ENCODE measurements around the gene MEMO1. TPM values are rescaled to one million over a fixed set of nuclear protein-coding genes. Genes with fewer than 3 reads are reported as not detected.

Gene MEMO1
- total RNA-seq, 1 experiment from 2014 or later: 44.4 TPM

GRCh38 chr2:31987454-31988220 lies 23.2 kb downstream of the MEMO1 start:
- TF ChIP-seq ZNF121 (CRISPR knock-in tag; IDR thresholded peaks at IDR 0.05) (no peak), NR1H2 (CRISPR knock-in tag; IDR thresholded peaks at IDR 0.05) (no peak), ETV6 (CRISPR knock-in tag; IDR thresholded peaks at IDR 0.05) (no peak), ZNF263 (CRISPR knock-in tag; IDR thresholded peaks at IDR 0.05; ENCODE audit: low read depth) (no peak), NFATC4 (CRISPR knock-in tag; IDR thresholded peaks at IDR 0.05) (no peak), CREB1 (CRISPR knock-in tag; IDR thresholded peaks at IDR 0.05) (no peak), ZNF671 (CRISPR knock-in tag; IDR thresholded peaks at IDR 0.05) (no peak)
- TF ChIP-seq, protein P1, sequence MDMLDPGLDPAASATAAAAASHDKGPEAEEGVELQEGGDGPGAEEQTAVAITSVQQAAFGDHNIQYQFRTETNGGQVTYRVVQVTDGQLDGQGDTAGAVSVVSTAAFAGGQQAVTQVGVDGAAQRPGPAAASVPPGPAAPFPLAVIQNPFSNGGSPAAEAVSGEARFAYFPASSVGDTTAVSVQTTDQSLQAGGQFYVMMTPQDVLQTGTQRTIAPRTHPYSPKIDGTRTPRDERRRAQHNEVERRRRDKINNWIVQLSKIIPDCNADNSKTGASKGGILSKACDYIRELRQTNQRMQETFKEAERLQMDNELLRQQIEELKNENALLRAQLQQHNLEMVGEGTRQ (CRISPR knock-in tag; IDR thresholded peaks at IDR 0.05): no peak
- TF ChIP-seq, protein P2, sequence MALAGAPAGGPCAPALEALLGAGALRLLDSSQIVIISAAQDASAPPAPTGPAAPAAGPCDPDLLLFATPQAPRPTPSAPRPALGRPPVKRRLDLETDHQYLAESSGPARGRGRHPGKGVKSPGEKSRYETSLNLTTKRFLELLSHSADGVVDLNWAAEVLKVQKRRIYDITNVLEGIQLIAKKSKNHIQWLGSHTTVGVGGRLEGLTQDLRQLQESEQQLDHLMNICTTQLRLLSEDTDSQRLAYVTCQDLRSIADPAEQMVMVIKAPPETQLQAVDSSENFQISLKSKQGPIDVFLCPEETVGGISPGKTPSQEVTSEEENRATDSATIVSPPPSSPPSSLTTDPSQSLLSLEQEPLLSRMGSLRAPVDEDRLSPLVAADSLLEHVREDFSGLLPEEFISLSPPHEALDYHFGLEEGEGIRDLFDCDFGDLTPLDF (CRISPR knock-in tag; IDR thresholded peaks at IDR 0.05): no peak
- Mint-ChIP-seq H3K4me1 (peaks cover 10% of the 10 kb centered on the region), H3K4me3 (no peak overlapping the region), H3K36me3 (no peaks in the 10 kb centered on the region), H3K9me3 (no peaks in the 10 kb centered on the region), H3K27ac (no peak overlapping the region), H3K27me3 (ENCODE audit: low read depth) (no peaks in the 10 kb centered on the region)
- ATAC-seq (no peak), DNase-seq (ENCODE audit: low spot score) (no peak)
- POLR2A ChIA-PET: no interaction called here
- CTCF ChIA-PET: no interaction called here

- no peaks in the 10 kb centered on the region for H3K27me3 Mint-ChIP-seq (ENCODE audit: low read depth)
- no peaks in the 10 kb centered on the region for H3K9me3 Mint-ChIP-seq
- H3K4me3 Mint-ChIP-seq: no peak overlapping the region
- ChIA-PET POLR2A (no interaction called here), CTCF (no interaction called here)
- no peak for TF ChIP-seq GABPB1 (CRISPR knock-in tag; IDR thresholded peaks at IDR 0.05)
- no peak for TF ChIP-seq TEAD1 (CRISPR knock-in tag; IDR thresholded peaks at IDR 0.05)
- TF ChIP-seq EMX1 (CRISPR knock-in tag; IDR thresholded peaks at IDR 0.05): no peak
- TF ChIP-seq NFYB (CRISPR knock-in tag; conservative IDR thresholded peaks at IDR 0.05; ENCODE audit: low read depth): no peak
- TF ChIP-seq, protein P1 (CRISPR knock-in tag; IDR thresholded peaks at IDR 0.05): no peak
- TF ChIP-seq ATF1 (CRISPR knock-in tag; IDR thresholded peaks at IDR 0.05): no peak
- TF ChIP-seq, protein P3, sequence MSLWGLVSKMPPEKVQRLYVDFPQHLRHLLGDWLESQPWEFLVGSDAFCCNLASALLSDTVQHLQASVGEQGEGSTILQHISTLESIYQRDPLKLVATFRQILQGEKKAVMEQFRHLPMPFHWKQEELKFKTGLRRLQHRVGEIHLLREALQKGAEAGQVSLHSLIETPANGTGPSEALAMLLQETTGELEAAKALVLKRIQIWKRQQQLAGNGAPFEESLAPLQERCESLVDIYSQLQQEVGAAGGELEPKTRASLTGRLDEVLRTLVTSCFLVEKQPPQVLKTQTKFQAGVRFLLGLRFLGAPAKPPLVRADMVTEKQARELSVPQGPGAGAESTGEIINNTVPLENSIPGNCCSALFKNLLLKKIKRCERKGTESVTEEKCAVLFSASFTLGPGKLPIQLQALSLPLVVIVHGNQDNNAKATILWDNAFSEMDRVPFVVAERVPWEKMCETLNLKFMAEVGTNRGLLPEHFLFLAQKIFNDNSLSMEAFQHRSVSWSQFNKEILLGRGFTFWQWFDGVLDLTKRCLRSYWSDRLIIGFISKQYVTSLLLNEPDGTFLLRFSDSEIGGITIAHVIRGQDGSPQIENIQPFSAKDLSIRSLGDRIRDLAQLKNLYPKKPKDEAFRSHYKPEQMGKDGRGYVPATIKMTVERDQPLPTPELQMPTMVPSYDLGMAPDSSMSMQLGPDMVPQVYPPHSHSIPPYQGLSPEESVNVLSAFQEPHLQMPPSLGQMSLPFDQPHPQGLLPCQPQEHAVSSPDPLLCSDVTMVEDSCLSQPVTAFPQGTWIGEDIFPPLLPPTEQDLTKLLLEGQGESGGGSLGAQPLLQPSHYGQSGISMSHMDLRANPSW (CRISPR knock-in tag; conservative IDR thresholded peaks at IDR 0.05; ENCODE audit: low read depth): no peak
- no peak for TF ChIP-seq HMGA2 (CRISPR knock-in tag; IDR thresholded peaks at IDR 0.05)
- TF ChIP-seq MXD4 (CRISPR knock-in tag; IDR thresholded peaks at IDR 0.05; ENCODE audit: borderline replicate concordance): no peak
- no peak for TF ChIP-seq FOXK1 (CRISPR knock-in tag; IDR thresholded peaks at IDR 0.05)
- no peak for TF ChIP-seq CREM (CRISPR knock-in tag; IDR thresholded peaks at IDR 0.05)
- TF ChIP-seq ZSCAN18 (CRISPR knock-in tag; IDR thresholded peaks at IDR 0.05): no peak
- no peak for TF ChIP-seq USF1 (CRISPR knock-in tag; IDR thresholded peaks at IDR 0.05)
- TF ChIP-seq MLX (CRISPR knock-in tag; IDR thresholded peaks at IDR 0.05): no peak
- ATAC-seq: no peak
- peaks cover 10% of the 10 kb centered on the region for H3K4me1 Mint-ChIP-seq
- no peaks in the 10 kb centered on the region for H3K36me3 Mint-ChIP-seq
- no peak for DNase-seq (ENCODE audit: low spot score)
- no peak overlapping the region; the same call in 1 of the 2 replicates for H3K27ac Mint-ChIP-seq
These were observed 23.9 kb downstream of the MEMO1 start for GRCh38 chr2:31986906-31987305.

All from WTC11 (cell line).